HepG2 (cell line): ENCODE measurements around the gene KRT3. TPM values are rescaled to one million over a fixed set of nuclear protein-coding genes. Genes with fewer than 3 reads are reported as not detected.

Experiments used
- ATAC-seq: fragments of 200-7000 bp; cut with Tn5 transposase; 3 replicates; pipeline ENCODE4 v1.9.1; 2020; ENCODE audit warnings: mild to moderate bottlenecking, moderate library complexity
- BruUV-seq: library from RNA; stranded (reverse); fragments of 400-500 nt; replicated peaks from 2 replicates; lab custom pipeline; 2021; lab: Mats Ljungman, UMichigan
- CTCF ChIA-PET: fragments of 300-600 bp; formaldehyde crosslinking; extraction: SDS; loops from one replicate; lab custom pipeline; 2021; ENCODE audit warnings: low total read pairs, inconsistent platforms, low intra/inter-chr PET ratio; lab: Yijun Ruan, JAX
- POLR2A ChIA-PET: fragments of 350-600 bp; sonication (Branson Sonifier 250); formaldehyde crosslinking; loops from one replicate; lab custom pipeline; 2020; ENCODE audit warnings: antibody characterized with exemption, inconsistent platforms; lab: Yijun Ruan, JAX
- DNase-seq: peaks from one replicate; pipeline ENCODE4 v3.0.0-alpha.2; 2015; ENCODE audit warnings: low spot score
- FAIRE-seq: peaks from 3 replicates; lab custom pipeline; 2011; peaks lifted over from hg19 to GRCh38; lab: Jason Lieb, UNC
- H2AFZ ChIP-seq: one replicate; pipeline ENCODE4 v1.6.1; 2011; ENCODE audit warnings: low read length, inconsistent platforms
- H3K27ac ChIP-seq: fragments of 300-600 bp; 3 replicates; pipeline ENCODE4 v1.8.0; 2011; ENCODE audit warnings: mixed run types, mild to moderate bottlenecking, mixed read lengths, low read length, inconsistent platforms; ENCODE audit not compliant: insufficient read depth; ENCODE audit errors: extremely low read length
- H3K27me3 ChIP-seq, 2 experiments: fragments of 200-600 bp in 1 of 2; 2 replicates in 1 of 2; 3 replicates in 1 of 2; pipeline versions ENCODE4 v1.6.0 to v1.8.0; 2011; ENCODE audit warnings: low read length in 2 of 2, mild to moderate bottlenecking in 2 of 2, moderate library complexity in 2 of 2, inconsistent platforms in 1 of 2; ENCODE audit not compliant: insufficient read depth in 2 of 2, control insufficient read depth in 1 of 2
- H3K36me3 ChIP-seq, 2 experiments: fragments of 200-600 bp in 1 of 2; replicated peaks in 1 of 2; 2 replicates in 1 of 2; 3 replicates in 1 of 2; pipeline versions ENCODE4 v1.5.1 to v1.8.0; 2011; ENCODE audit warnings: low read length in 2 of 2, inconsistent platforms in 1 of 2; ENCODE audit not compliant: insufficient read depth in 2 of 2, control insufficient read depth in 1 of 2
- H3K4me1 ChIP-seq: 2 replicates; pipeline ENCODE4 v1.5.1; 2012; ENCODE audit warnings: low read length, inconsistent platforms; ENCODE audit not compliant: insufficient read depth
- H3K4me2 ChIP-seq: 2 replicates; pipeline ENCODE4 v1.6.0; 2011; ENCODE audit warnings: low read depth, low read length, inconsistent platforms
- H3K4me3 ChIP-seq, 3 experiments: fragments of 200-600 bp in 1 of 3; sonication (generic), shearing (Covaris generic) in 1 of 3; replicated peaks in 1 of 3; 2 replicates each; pipeline ENCODE4 v1.5.1; 2011 to 2016; ENCODE audit warnings: low read length in 3 of 3, inconsistent platforms in 2 of 3, low read depth in 2 of 3, mild to moderate bottlenecking in 2 of 3, control low read depth in 1 of 3, mixed read lengths in 1 of 3; ENCODE audit not compliant: insufficient read depth in 1 of 3
- H3K79me2 ChIP-seq: one replicate; pipeline ENCODE4 v1.6.1; 2011; ENCODE audit warnings: low read length, inconsistent platforms; ENCODE audit not compliant: insufficient read depth
- H3K9ac ChIP-seq: 2 replicates; pipeline ENCODE4 v1.6.0; 2011; ENCODE audit warnings: mild to moderate bottlenecking, low read depth, low read length, inconsistent platforms; ENCODE audit not compliant: insufficient read depth
- H3K9me3 ChIP-seq: 2 replicates; pipeline ENCODE4 v1.5.1; 2012; ENCODE audit warnings: mild to moderate bottlenecking, low read length
- H4K20me1 ChIP-seq: 2 replicates; pipeline ENCODE4 v1.6.0; 2011; ENCODE audit warnings: inconsistent platforms, mild to moderate bottlenecking, low read length, moderate library complexity; ENCODE audit not compliant: insufficient read depth
- GATA4 ChIP-seq: sonication (generic); IDR thresholded peaks from 2 replicates; pipeline ENCODE4 v1.6.1; 2016; ENCODE audit warnings: antibody characterized with exemption, low read depth, borderline replicate concordance
- SNAPC4 ChIP-seq: sonication (generic); formaldehyde crosslinking; IDR thresholded peaks from 2 replicates; pipeline ENCODE4 v1.4.0; 2020; ENCODE audit warnings: mild to moderate bottlenecking, missing genetic modification reagents
- TAF15 ChIP-seq: fragments of 200-400 bp; formaldehyde crosslinking; IDR thresholded peaks from one replicate; pipeline ENCODE4 v1.6.1; 2018; ENCODE audit warnings: mild to moderate bottlenecking, low read depth, low read length; ENCODE audit not compliant: poor library complexity, severe bottlenecking
- TCF7 ChIP-seq: sonication (generic); IDR thresholded peaks from 2 replicates; pipeline ENCODE4 v1.6.1; 2016; ENCODE audit warnings: antibody characterized with exemption, low read depth
- WGBS: methylation state at CpG from one replicate; pipeline ENCODE4 v1.1.6; 2017; ENCODE audit warnings: low lambda C conversion rate; 5-methylcytosine and 5-hydroxymethylcytosine counted together
- in situ Hi-C: cut with HindIII; loops from 2 replicates; pipeline ENCODE4 v1.10.0; 2017; ENCODE audit warnings: low pct_unique_long_range_greater_than_20kb; ENCODE audit not compliant: extremely low pct_ligation_motif_present
- intact Hi-C: fragments of 100-400 bp; cut with micrococcal nuclease; formaldehyde crosslinking; loops from one replicate; pipeline ENCODE4 v1.10.0; 2022; ENCODE audit not compliant: unreplicated experiment
- polyA plus RNA-seq, 8 experiments: library from polyadenylated mRNA; depleted of rRNA in 3 of 8; stranded (reverse) in 7 of 8; unstranded in 1 of 8; fragments of >200 nt; fragmentation: Illumina TruSeq in 4 of 8; extraction: Trizol in 4 of 8; gene quantifications; 2 replicates each; pipeline versions ENCODE4 v1.2.1 to v1.2.3, GENCODE V29; 2011 to 2016; ENCODE audit warnings: low read depth in 4 of 8, missing spikeins in 1 of 8, mixed read lengths in 1 of 8; ENCODE audit not compliant: insufficient read depth in 1 of 8
- total RNA-seq, 5 experiments: library from RNA; depleted of rRNA; stranded (reverse); fragments of >200 nt; fragmentation: Illumina TruSeq; extraction: Trizol; gene quantifications; 2 replicates each; pipeline ENCODE4 v1.2.3, GENCODE V29; 2016; ENCODE audit warnings: low read depth in 1 of 5

KRT3 gene
- total and polyA plus RNA-seq, 2 of the 13 experiments (the other 11 are each of a cell fraction or from before 2014, with no cell fraction given): not detected

DNA sequence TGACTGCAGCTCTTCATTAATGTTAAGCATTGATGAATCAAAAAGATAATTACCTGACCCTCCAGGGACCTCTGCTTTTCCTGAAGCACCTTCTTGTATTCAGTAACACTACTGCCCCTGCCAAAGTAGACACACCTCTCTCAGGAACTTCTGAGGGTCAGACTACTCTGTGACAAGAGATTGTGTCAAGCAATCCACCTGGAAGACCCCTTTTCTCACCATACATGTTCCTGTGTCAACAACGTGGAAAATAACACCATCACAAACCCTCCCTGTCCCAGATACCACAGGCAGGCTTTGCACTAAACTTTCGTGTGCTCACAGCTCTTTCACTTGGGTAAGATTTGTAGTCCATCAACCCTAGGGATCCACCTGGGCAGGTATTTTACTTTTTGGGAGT lies 31.9 kb downstream of the KRT3 start:
- ChIA-PET CTCF (no interaction called here), POLR2A (no interaction called here)
- Histone ChIP-seq H3K9ac (no peak overlapping the region), H3K4me1 (no peaks in the 10 kb centered on the region), H3K79me2 (no peaks in the 10 kb centered on the region), H3K9me3 (no peaks in the 10 kb centered on the region; the same call in 1 of the 2 replicates), H3K27me3 (no peaks in the 10 kb centered on the region), H3K4me2 (no peak overlapping the region), H2AFZ (no peak overlapping the region), H4K20me1 (no peaks in the 10 kb centered on the region), H3K4me3 (no peak overlapping the region), H3K27ac (no peak overlapping the region), H3K36me3 (no peaks in the 10 kb centered on the region)
- intact Hi-C loops (no loop called here), in situ Hi-C loops (no loop called here)
- FAIRE-seq (no peak), DNase-seq (no peak), ATAC-seq (no peak)
- TF ChIP-seq GATA4 (no peak), TCF7 (no peak), TAF15 (no peak), SNAPC4 (CRISPR knock-in tag) (no peak)
- BruUV-seq: no TSS peak
- WGBS: 0% methylated on average over 2 of the region's 2 CpGs
